H1 (cell line): ENCODE results near the gene LMO4. TPM values are rescaled to one million over a fixed set of nuclear protein-coding genes. Genes with fewer than 3 reads are reported as not detected.

Source experiments
- CHD2 ChIP-seq: IDR thresholded peaks from 2 replicates; pipeline ENCODE4 v1.6.1; 2012; ENCODE audit warnings: low read length, improper control_type of control experiment
- EP300 ChIP-seq, 2 experiments: IDR thresholded peaks; 1 replicate in 1 of 2; 2 replicates in 1 of 2; pipeline ENCODE4 v1.6.1; 2011 to 2012; ENCODE audit warnings: low read depth in 2 of 2, low read length in 2 of 2, mild to moderate bottlenecking in 2 of 2, borderline replicate concordance in 1 of 2, inconsistent platforms in 1 of 2, moderate library complexity in 1 of 2
- GABPA ChIP-seq: IDR thresholded peaks from 2 replicates; pipeline ENCODE4 v1.6.1; 2011; ENCODE audit warnings: mild to moderate bottlenecking, low read length, moderate library complexity, borderline replicate concordance; ENCODE audit not compliant: insufficient read depth
- polyA plus RNA-seq, 7 experiments: library from polyadenylated mRNA; depleted of rRNA in 3 of 7; stranded (reverse) in 5 of 7; unstranded in 2 of 7; fragments of >200 nt in 5 of 7; fragments of 200-250 nt in 2 of 7; gene quantifications; 1 replicate in 5 of 7; 2 replicates in 1 of 7; 4 replicates in 1 of 7; pipeline versions ENCODE4 v1.2.1 to v1.2.3, GENCODE V29; 2011 to 2013; ENCODE audit warnings: missing spikeins in 2 of 7, mixed read lengths in 2 of 7
- total RNA-seq: library from RNA; stranded (reverse); fragmentation: NEBNext Ultra II Directional; extraction: Animal tissue kit (Norgen Biotek cat#: 25700); gene quantifications from 2 replicates; pipeline ENCODE4 v1.2.1, GENCODE V29; 2021
- TF ChIP-seq, protein P1 (sequence below), 3 experiments: IDR thresholded peaks; 1 replicate in 2 of 3; 2 replicates in 1 of 3; pipeline versions ENCODE4 v1.5.1 to v1.6.1; 2011; ENCODE audit warnings: low read length in 3 of 3, mild to moderate bottlenecking in 3 of 3, inconsistent platforms in 2 of 3, low read depth in 1 of 3, moderate library complexity in 1 of 3; ENCODE audit not compliant: insufficient read depth in 1 of 3; ENCODE audit errors: control extremely low read depth in 1 of 3

Gene LMO4
- total and polyA plus RNA-seq, 2 of the 8 experiments (the other 6 are each of a cell fraction or from before 2014, with no cell fraction given), result 71.7 to 98.7 TPM

DNA sequence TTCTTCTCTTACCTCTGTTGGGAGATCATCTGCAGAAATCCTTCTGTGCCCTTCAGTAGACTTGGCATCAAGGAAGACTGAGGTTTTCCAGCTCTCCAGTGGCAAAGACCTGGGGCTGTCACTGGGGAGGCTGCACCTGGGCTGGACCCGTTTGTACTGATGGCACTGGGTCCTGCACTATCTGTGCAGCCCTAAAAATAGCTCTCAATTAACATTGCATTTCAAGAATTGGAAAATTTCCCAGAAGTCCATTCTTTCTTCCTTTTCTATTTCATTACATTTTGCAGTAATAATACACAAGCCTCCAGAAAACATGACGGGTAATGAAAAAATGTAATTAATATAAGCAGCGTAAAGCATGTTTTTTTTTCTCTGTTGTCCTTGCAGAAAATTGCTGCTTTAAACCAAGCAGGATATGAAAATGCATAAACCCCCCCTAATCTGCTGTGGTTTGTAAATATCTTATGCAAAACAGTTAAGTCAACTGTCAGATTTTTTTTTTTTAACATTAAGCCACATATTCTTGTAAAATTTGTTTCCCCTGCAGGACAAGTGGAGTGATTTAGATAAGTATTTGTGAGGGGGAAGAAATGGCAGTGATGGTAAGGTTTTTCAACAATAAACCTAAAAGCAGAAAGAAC is 64.9 kb downstream of the LMO4 start (continued):
- TF ChIP-seq, protein P1, sequence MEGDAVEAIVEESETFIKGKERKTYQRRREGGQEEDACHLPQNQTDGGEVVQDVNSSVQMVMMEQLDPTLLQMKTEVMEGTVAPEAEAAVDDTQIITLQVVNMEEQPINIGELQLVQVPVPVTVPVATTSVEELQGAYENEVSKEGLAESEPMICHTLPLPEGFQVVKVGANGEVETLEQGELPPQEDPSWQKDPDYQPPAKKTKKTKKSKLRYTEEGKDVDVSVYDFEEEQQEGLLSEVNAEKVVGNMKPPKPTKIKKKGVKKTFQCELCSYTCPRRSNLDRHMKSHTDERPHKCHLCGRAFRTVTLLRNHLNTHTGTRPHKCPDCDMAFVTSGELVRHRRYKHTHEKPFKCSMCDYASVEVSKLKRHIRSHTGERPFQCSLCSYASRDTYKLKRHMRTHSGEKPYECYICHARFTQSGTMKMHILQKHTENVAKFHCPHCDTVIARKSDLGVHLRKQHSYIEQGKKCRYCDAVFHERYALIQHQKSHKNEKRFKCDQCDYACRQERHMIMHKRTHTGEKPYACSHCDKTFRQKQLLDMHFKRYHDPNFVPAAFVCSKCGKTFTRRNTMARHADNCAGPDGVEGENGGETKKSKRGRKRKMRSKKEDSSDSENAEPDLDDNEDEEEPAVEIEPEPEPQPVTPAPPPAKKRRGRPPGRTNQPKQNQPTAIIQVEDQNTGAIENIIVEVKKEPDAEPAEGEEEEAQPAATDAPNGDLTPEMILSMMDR (IDR thresholded peaks at IDR 0.05; ENCODE audit: control extremely low read depth in 1 of 3, insufficient read depth in 1 of 3, low read depth in 1 of 3, low read length in 3 of 3), result no peak
- TF ChIP-seq EP300 (IDR thresholded peaks at IDR 0.05; ENCODE audit: borderline replicate concordance in 1 of 2, low read depth in 2 of 2, low read length in 2 of 2) (no peak), GABPA (no peak), CHD2 (no peak)
- TF ChIP-seq, all 59 proteins: peak for 0
